ENCODE results near the gene PDE2A. TPM values are rescaled to one million over a fixed set of nuclear protein-coding genes. Genes with fewer than 3 reads are reported as not detected.

PDE2A gene
- polyA plus RNA-seq, 1 donor (not counting 4 experiments of a cell fraction or from before 2014, with no cell fraction given): 0.38 TPM

- H4K20me1 ChIP-seq (ENCODE audit: control insufficient read depth, extremely low read depth, insufficient read depth, low read length): peaks cover 2% of the 10 kb centered on the region
- no peak overlapping the region for H2AFZ ChIP-seq (ENCODE audit: control insufficient read depth, low read length)
- TF ChIP-seq CTCF (optimal IDR thresholded peaks at IDR 0.05 in 1 of 3, IDR thresholded peaks at IDR 0.05 in 1 of 3, conservative IDR thresholded peaks at IDR 0.05 in 1 of 3; ENCODE audit: extremely low read depth in 1 of 3, insufficient read depth in 2 of 3, low read length in 3 of 3): no peak
- no peak for TF ChIP-seq EZH2 (IDR thresholded peaks at IDR 0.05; ENCODE audit: low read length)
- no peaks in the 10 kb centered on the region for H3K36me3 ChIP-seq (ENCODE audit: control insufficient read depth in 2 of 2, extremely low read depth in 1 of 2, insufficient read depth in 2 of 2, low read length in 2 of 2)
- H3K9me1 ChIP-seq (ENCODE audit: control insufficient read depth, extremely low read depth, insufficient read depth, low read length): no peaks in the 10 kb centered on the region
- no peak overlapping the region for H3K4me2 ChIP-seq (ENCODE audit: control insufficient read depth, extremely low read depth, insufficient read depth, low read depth, low read length)
- peaks cover 49% of the 10 kb centered on the region for H3K27me3 ChIP-seq (ENCODE audit: control insufficient read depth, extremely low read depth, insufficient read depth, low read length)
- H3K27ac ChIP-seq (ENCODE audit: control insufficient read depth, insufficient read depth, low read length): no peak overlapping the region
- dilution Hi-C loops (cut with MboI; ENCODE audit: extremely low pct_ligation_motif_present, low sequenced_read_pairs): no loop called here
- no peaks in the 10 kb centered on the region for H3K79me2 ChIP-seq (ENCODE audit: control insufficient read depth, insufficient read depth, low read length)
- no peaks in the 10 kb centered on the region for H3K4me1 ChIP-seq (ENCODE audit: control insufficient read depth, extremely low read depth, insufficient read depth, low read length)
- no peaks in the 10 kb centered on the region for H3K9me3 ChIP-seq (ENCODE audit: control insufficient read depth, low read depth, low read length)
- H3K4me3 ChIP-seq (ENCODE audit: control insufficient read depth in 2 of 3, extremely low read depth in 1 of 3, insufficient read depth in 2 of 3, low read depth in 1 of 3, low read length in 3 of 3): no peak overlapping the region
- no peak overlapping the region for H3K9ac ChIP-seq (ENCODE audit: control insufficient read depth, extremely low read depth, insufficient read depth, low read length)
- DNase-seq (ENCODE audit: low read depth, low spot score) (no peak), FAIRE-seq (no peak)
Measured at GRCh38 chr11:72595292-72595684, 78.9 kb downstream of the PDE2A start.

DNA sequence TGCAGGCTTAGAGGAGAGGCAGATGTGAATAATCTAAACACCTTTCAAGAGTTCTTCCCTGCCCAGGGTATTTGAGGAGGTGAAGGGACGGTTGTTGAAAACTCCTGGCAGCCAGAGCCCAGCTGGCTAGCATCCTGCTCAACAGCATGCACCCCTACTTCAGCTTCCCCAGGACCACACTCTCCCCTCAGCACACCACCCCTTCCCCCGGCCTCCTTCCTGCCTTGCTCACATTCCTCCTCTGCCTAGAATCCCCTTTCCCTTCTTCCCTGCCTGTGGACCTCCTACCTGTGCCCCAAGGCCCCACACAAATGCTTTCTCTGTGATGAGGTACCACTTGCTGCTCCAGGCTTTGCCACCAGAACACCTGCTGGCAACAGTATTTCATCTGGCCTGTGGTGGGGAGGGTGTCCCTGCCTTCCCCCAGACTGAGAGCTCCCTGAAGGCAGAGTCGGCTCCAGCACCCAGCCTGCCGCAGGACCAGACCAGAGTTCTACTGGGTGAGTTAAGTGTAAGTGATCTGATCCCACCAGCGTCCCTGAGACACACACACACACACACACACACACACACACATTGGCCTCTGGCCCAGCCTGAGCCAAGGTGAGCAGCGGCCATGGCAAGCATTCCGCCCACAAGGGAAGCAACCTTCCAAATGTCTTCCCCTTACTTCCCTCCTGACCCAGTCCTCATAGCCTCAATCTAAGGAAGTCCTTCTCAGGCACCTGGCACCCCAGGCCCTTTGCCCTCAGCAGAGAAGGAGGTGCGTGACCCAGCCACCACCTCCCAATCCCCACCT, 79.5 kb downstream of the PDE2A start:
- Histone ChIP-seq H3K9me3 (ENCODE audit: control insufficient read depth, low read depth, low read length) (no peaks in the 10 kb centered on the region), H3K4me2 (ENCODE audit: control insufficient read depth, extremely low read depth, insufficient read depth, low read depth, low read length) (no peak overlapping the region), H3K27ac (ENCODE audit: control insufficient read depth, insufficient read depth, low read length) (no peak overlapping the region), H2AFZ (ENCODE audit: control insufficient read depth, low read length) (no peak overlapping the region), H3K36me3 (ENCODE audit: control insufficient read depth in 2 of 2, extremely low read depth in 1 of 2, insufficient read depth in 2 of 2, low read length in 2 of 2) (no peaks in the 10 kb centered on the region), H3K79me2 (ENCODE audit: control insufficient read depth, insufficient read depth, low read length) (no peaks in the 10 kb centered on the region), H3K9ac (ENCODE audit: control insufficient read depth, extremely low read depth, insufficient read depth, low read length) (no peak overlapping the region), H3K9me1 (ENCODE audit: control insufficient read depth, extremely low read depth, insufficient read depth, low read length) (no peaks in the 10 kb centered on the region), H4K20me1 (ENCODE audit: control insufficient read depth, extremely low read depth, insufficient read depth, low read length) (peaks cover 2% of the 10 kb centered on the region), H3K4me1 (ENCODE audit: control insufficient read depth, extremely low read depth, insufficient read depth, low read length) (no peaks in the 10 kb centered on the region), H3K4me3 (ENCODE audit: control insufficient read depth in 2 of 3, extremely low read depth in 1 of 3, insufficient read depth in 2 of 3, low read depth in 1 of 3, low read length in 3 of 3) (no peak overlapping the region), H3K27me3 (ENCODE audit: control insufficient read depth, extremely low read depth, insufficient read depth, low read length) (peaks cover 55% of the 10 kb centered on the region)
- no peak for DNase-seq (ENCODE audit: low read depth, low spot score)
- dilution Hi-C loops (cut with MboI; ENCODE audit: extremely low pct_ligation_motif_present, low sequenced_read_pairs): no loop called here
- no peak for FAIRE-seq
- no peak for TF ChIP-seq EZH2 (IDR thresholded peaks at IDR 0.05; ENCODE audit: low read length)
- TF ChIP-seq CTCF (optimal IDR thresholded peaks at IDR 0.05 in 1 of 3, IDR thresholded peaks at IDR 0.05 in 1 of 3, conservative IDR thresholded peaks at IDR 0.05 in 1 of 3; ENCODE audit: extremely low read depth in 1 of 3, insufficient read depth in 2 of 3, low read length in 3 of 3): no peak
